ENCODE results near the gene SIGLEC11. TPM values are rescaled to one million over a fixed set of nuclear protein-coding genes. Genes with fewer than 3 reads are reported as not detected.
"Not testable (repeated sequence)": the region's sequence is repeated elsewhere in the genome, so short reads cannot be mapped to it uniquely, and the experiment has no call there.

The SIGLEC11 gene
- total RNA-seq, result 1 to 10 TPM; 1.8 to 3.1 TPM
- 1 to 10 TPM in 1 of 2 donors, under 1 TPM in 1; 0.82 to 1.4 TPM for polyA plus RNA-seq
- long read RNA-seq, donor 1, partial matches to known transcripts, result 0 of 5 reads
- long read RNA-seq, donor 1, other reads (novel, unspliced or antisense), result 5 of 5 reads
- long read RNA-seq, donor 2, result 0 reads

GRCh38 chr19:49960980-49961379 lies at the start of gene SIGLEC11:
Gene SIGLEC11 (minus strand): TSS chr19:49961172. CDS start chr19:49961081, 91 bp downstream.
- intact Hi-C loops (cut with DNase I); H3K9me3 ChIP-seq (ENCODE audit: control insufficient read depth, low read length); H3K4me3 ChIP-seq (ENCODE audit: low read length in 2 of 2); H3K4me1 ChIP-seq (ENCODE audit: control insufficient read depth in 1 of 2, insufficient read depth in 2 of 2, low read length in 2 of 2); DNase-seq; H3K27me3 ChIP-seq (ENCODE audit: control insufficient read depth in 1 of 2, insufficient read depth in 2 of 2, low read length in 1 of 2); H3K36me3 ChIP-seq (ENCODE audit: control insufficient read depth in 1 of 2, insufficient read depth in 2 of 2, low read length in 1 of 2); H3K27ac ChIP-seq (ENCODE audit: low read depth in 1 of 2, low read length in 2 of 2): not testable (repeated sequence)
- peak; percentile 19 for ATAC-seq (ENCODE audit: low FRiP score)
- 67 to 73% methylated on average over 5 of the region's 10 CpGs for WGBS, 2 donors

DNA sequence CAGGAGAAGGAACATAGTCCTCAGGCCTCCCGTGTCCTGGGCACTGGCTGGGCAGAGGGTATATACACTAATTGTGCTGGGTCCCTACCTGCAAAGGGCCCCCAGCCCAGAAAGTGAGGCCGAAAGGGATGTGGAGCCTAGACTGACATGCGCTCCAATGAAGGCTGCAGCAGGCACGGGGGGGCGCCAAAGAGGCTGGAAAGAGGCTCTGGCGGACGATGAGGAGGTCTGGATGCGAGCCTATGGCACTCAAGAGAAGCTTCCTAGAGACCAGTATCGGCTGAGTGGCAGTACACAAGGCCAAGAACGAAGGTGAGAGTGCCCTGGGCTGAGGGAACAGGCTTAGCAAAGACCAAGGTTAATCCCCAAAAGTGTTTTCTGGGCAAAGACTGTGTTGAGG lies 47.6 kb upstream of the SIGLEC11 start:
- intact Hi-C loops (cut with DNase I), result no loop called here
- no peak overlapping the region for H3K4me3 ChIP-seq (ENCODE audit: low read length in 2 of 2)
- H3K27ac ChIP-seq (ENCODE audit: low read depth in 1 of 2, low read length in 2 of 2), result no peak overlapping the region
- H3K4me1 ChIP-seq (ENCODE audit: control insufficient read depth in 1 of 2, insufficient read depth in 2 of 2, low read length in 2 of 2), result no peaks in the 10 kb centered on the region
- ATAC-seq (ENCODE audit: low FRiP score), result no peak
- H3K27me3 ChIP-seq (ENCODE audit: control insufficient read depth in 1 of 2, insufficient read depth in 2 of 2, low read length in 1 of 2), result no peaks in the 10 kb centered on the region
- H3K9me3 ChIP-seq (ENCODE audit: control insufficient read depth, low read length), result no peaks in the 10 kb centered on the region
- DNase-seq, result no peak
- 48% methylated on average over 10 of the region's 10 CpGs for WGBS, 2 donors
- peaks cover 0 to 6% of the 10 kb centered on the region in 2 donors for H3K36me3 ChIP-seq (ENCODE audit: control insufficient read depth in 1 of 2, insufficient read depth in 2 of 2, low read length in 1 of 2)

GRCh38 chr19:50007947-50008346 lies 47.0 kb upstream of the SIGLEC11 start:
- Histone ChIP-seq H3K4me1 (ENCODE audit: control insufficient read depth in 1 of 2, insufficient read depth in 2 of 2, low read length in 2 of 2) (no peaks in the 10 kb centered on the region), H3K9me3 (ENCODE audit: control insufficient read depth, low read length) (no peaks in the 10 kb centered on the region), H3K27me3 (ENCODE audit: control insufficient read depth in 1 of 2, insufficient read depth in 2 of 2, low read length in 1 of 2) (no peaks in the 10 kb centered on the region), H3K4me3 (ENCODE audit: low read length in 2 of 2) (no peak overlapping the region), H3K27ac (ENCODE audit: low read depth in 1 of 2, low read length in 2 of 2) (no peak overlapping the region), H3K36me3 (ENCODE audit: control insufficient read depth in 1 of 2, insufficient read depth in 2 of 2, low read length in 1 of 2) (peaks cover 0 to 6% of the 10 kb centered on the region in 2 donors)
- intact Hi-C loops (cut with DNase I), result no loop called here
- WGBS, 2 donors, result 92 to 95% methylated on average over 2 of the region's 2 CpGs
- no peak for ATAC-seq (ENCODE audit: low FRiP score)
- no peak for DNase-seq

DNA sequence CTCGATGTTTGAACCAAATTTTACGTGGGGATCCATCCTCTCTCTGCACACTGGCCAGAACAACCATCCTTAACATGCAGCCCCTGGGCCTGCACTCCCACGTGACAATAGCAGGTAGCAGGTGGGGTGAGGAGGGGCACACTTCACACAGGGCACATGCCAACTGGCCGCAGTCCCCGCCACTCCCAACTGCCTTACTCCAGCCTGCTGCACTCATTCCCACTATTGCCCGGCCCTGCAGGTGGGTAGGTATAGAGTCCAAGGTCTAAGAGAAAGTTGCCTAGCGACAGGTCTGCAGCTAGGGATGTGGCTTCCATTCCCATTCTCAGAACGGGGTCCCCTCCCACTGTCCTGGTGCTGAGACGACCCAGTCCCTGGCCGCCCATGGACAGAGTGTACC lies 46.2 kb upstream of the SIGLEC11 start:
- no peaks in the 10 kb centered on the region for H3K27me3 ChIP-seq (ENCODE audit: control insufficient read depth in 1 of 2, insufficient read depth in 2 of 2, low read length in 1 of 2)
- no peaks in the 10 kb centered on the region for H3K9me3 ChIP-seq (ENCODE audit: control insufficient read depth, low read length)
- 94% methylated on average over 10 of the region's 10 CpGs for WGBS, 2 donors
- ATAC-seq (ENCODE audit: low FRiP score) (no peak), DNase-seq (no peak)
- intact Hi-C loops (cut with DNase I), result no loop called here
- H3K4me3 ChIP-seq (ENCODE audit: low read length in 2 of 2), result no peak overlapping the region
- H3K4me1 ChIP-seq (ENCODE audit: control insufficient read depth in 1 of 2, insufficient read depth in 2 of 2, low read length in 2 of 2), result no peaks in the 10 kb centered on the region
- H3K27ac ChIP-seq (ENCODE audit: low read depth in 1 of 2, low read length in 2 of 2), result no peak overlapping the region
- peaks cover 0 to 6% of the 10 kb centered on the region in 2 donors for H3K36me3 ChIP-seq (ENCODE audit: control insufficient read depth in 1 of 2, insufficient read depth in 2 of 2, low read length in 1 of 2)

DNA sequence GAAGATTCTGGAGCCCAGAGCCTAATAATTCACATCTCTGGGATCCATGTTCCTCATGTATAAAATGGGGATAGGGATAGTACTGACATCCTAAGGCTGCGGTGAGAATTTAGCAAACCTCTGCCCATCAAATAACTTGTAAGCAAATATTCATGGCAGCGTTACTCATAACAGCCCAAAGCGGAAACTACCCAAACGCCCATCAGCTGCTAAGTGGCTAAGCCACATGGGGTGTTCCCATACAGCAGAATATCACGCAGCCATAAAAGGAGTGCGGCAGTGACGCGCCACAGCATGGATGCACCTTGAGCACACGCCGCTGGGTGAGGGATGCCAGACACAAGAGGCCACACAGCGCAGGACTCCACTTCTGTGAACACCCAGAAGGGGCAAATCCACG lies 44.5 kb upstream of the SIGLEC11 start:
- Histone ChIP-seq H3K27me3 (ENCODE audit: control insufficient read depth in 1 of 2, insufficient read depth in 2 of 2, low read length in 1 of 2) (no peaks in the 10 kb centered on the region), H3K36me3 (ENCODE audit: control insufficient read depth in 1 of 2, insufficient read depth in 2 of 2, low read length in 1 of 2) (peaks cover 0 to 9% of the 10 kb centered on the region in 2 donors), H3K27ac (ENCODE audit: low read depth in 1 of 2, low read length in 2 of 2) (peak overlapping the region in 1 of 2 donors; percentile 7), H3K4me3 (ENCODE audit: low read length in 2 of 2) (no peak overlapping the region), H3K9me3 (ENCODE audit: control insufficient read depth, low read length) (no peaks in the 10 kb centered on the region), H3K4me1 (ENCODE audit: control insufficient read depth in 1 of 2, insufficient read depth in 2 of 2, low read length in 2 of 2) (no peaks in the 10 kb centered on the region)
- WGBS, 2 donors, result 97 to 98% methylated on average over 12 of the region's 12 CpGs
- intact Hi-C loops (cut with DNase I), result loop anchor here in 1 of 2 donors (1.0 kb wide), 1 partner anchor 16 kb away; no protein-coding TSS in a partner anchor
- ATAC-seq (ENCODE audit: low FRiP score), result no peak
- no peak for DNase-seq

DNA sequence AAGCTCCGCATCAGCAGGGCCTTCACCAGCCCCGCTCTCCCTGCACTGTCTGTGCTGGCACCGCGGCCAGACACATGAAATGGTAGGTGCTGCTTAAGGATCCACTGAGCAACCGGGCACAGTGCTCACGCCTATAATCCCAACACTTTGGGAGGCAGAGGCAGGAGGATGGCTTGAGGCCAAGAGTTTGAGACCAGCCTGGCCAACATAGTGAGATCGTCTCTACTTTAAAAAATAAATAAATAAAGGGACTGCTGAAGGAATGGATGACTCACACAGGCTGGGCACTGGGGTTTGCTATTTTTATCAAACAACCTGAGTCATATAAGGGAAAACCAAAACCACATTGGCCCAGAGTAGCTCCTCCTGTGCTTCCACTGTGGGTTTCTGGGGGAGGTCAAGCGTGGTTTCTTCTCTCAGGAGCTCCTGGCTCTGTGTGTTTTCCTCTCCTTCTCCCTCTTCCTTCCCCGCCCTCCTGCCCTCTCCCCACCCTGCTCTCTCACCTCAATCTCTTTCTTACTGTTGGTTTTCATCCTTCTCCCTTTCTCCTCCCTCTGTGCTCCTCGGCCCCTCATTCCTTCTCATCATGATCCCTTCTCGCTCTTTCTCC lies 42.9 kb upstream of the SIGLEC11 start:
- peak; percentile 88 for ATAC-seq (ENCODE audit: low FRiP score)

DNA sequence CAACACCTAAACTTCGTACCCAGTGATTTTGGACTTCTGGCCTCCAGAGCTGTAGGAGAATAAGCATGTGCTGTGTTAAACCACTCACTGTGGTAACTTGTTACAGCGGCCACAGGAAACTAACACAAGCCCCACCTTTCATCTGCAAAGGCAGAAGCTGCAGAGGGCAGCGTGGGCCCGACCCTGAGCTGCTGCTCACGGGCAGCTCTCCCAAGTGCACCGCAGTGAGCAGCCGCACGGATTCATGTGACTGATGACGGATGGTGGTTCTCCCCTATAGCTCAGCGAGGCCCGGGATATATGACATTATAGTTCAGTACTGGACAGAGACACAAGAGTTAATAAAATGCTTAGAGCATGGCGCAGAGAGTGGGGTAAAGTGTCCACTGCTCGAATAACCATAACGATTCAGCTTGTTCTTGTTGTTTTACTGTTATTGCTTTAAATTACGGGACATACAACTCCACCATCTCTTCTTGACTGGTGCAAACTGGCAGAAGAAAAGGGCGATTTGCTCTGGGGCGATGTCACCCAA lies 42.3 kb upstream of the SIGLEC11 start:
- WGBS, 2 donors, result 72 to 78% methylated on average over 17 of the region's 17 CpGs
- Histone ChIP-seq H3K36me3 (ENCODE audit: control insufficient read depth in 1 of 2, insufficient read depth in 2 of 2, low read length in 1 of 2) (peaks cover 0 to 13% of the 10 kb centered on the region in 2 donors), H3K27ac (ENCODE audit: low read depth in 1 of 2, low read length in 2 of 2) (peak overlapping the region in 1 of 2 donors; percentile 62), H3K4me1 (ENCODE audit: control insufficient read depth in 1 of 2, insufficient read depth in 2 of 2, low read length in 2 of 2) (no peaks in the 10 kb centered on the region), H3K9me3 (ENCODE audit: control insufficient read depth, low read length) (no peaks in the 10 kb centered on the region), H3K27me3 (ENCODE audit: control insufficient read depth in 1 of 2, insufficient read depth in 2 of 2, low read length in 1 of 2) (no peaks in the 10 kb centered on the region), H3K4me3 (ENCODE audit: low read length in 2 of 2) (no peak overlapping the region)
- DNase-seq, result no peak
- intact Hi-C loops (cut with DNase I), result no loop called here
- ATAC-seq (ENCODE audit: low FRiP score), result no peak

More for the DNA sequence above, 42.9 kb upstream of the SIGLEC11 start:
- Histone ChIP-seq H3K36me3 (ENCODE audit: control insufficient read depth in 1 of 2, insufficient read depth in 2 of 2, low read length in 1 of 2) (peaks cover 0 to 13% of the 10 kb centered on the region in 2 donors), H3K4me3 (ENCODE audit: low read length in 2 of 2) (no peak overlapping the region), H3K27ac (ENCODE audit: low read depth in 1 of 2, low read length in 2 of 2) (peak overlapping the region in 1 of 2 donors; percentile 96), H3K9me3 (ENCODE audit: control insufficient read depth, low read length) (no peaks in the 10 kb centered on the region), H3K27me3 (ENCODE audit: control insufficient read depth in 1 of 2, insufficient read depth in 2 of 2, low read length in 1 of 2) (no peaks in the 10 kb centered on the region), H3K4me1 (ENCODE audit: control insufficient read depth in 1 of 2, insufficient read depth in 2 of 2, low read length in 2 of 2) (no peaks in the 10 kb centered on the region)
- WGBS, 2 donors, result 41 to 43% methylated on average over 10 to 11 of the region's 11 CpGs
- intact Hi-C loops (cut with DNase I), result loop anchor here in 1 of 2 donors (1.0 kb wide), 1 partner anchor 21 kb away; the partner anchor contains the start of gene VRK3
- peak in 1 of 2 donors; percentile 85 for DNase-seq

- H3K36me3 ChIP-seq (ENCODE audit: control insufficient read depth in 1 of 2, insufficient read depth in 2 of 2, low read length in 1 of 2), result peaks cover 0 to 12% of the 10 kb centered on the region in 2 donors
- no peak overlapping the region for H3K4me3 ChIP-seq (ENCODE audit: low read length in 2 of 2)
- WGBS, 2 donors, result 11 to 28% methylated on average over 6 of the region's 6 CpGs
- H3K27ac ChIP-seq (ENCODE audit: low read depth in 1 of 2, low read length in 2 of 2), result peak overlapping the region in 1 of 2 donors; percentile 29
- no peaks in the 10 kb centered on the region for H3K9me3 ChIP-seq (ENCODE audit: control insufficient read depth, low read length)
- H3K27me3 ChIP-seq (ENCODE audit: control insufficient read depth in 1 of 2, insufficient read depth in 2 of 2, low read length in 1 of 2), result no peaks in the 10 kb centered on the region
- DNase-seq (no peak), ATAC-seq (ENCODE audit: low FRiP score) (peak; percentile 63)
- intact Hi-C loops (cut with DNase I), result no loop called here
- H3K4me1 ChIP-seq (ENCODE audit: control insufficient read depth in 1 of 2, insufficient read depth in 2 of 2, low read length in 2 of 2), result no peaks in the 10 kb centered on the region
Measured at GRCh38 chr19:50002386-50002960, 41.5 kb upstream of the SIGLEC11 start.

Measured in aorta (tissue), 5 donors.